NCI-H446 treated with DMSO at 0.1 percent for 48 hours (cell line): Measurements from ENCODE around the gene ZBTB7A.

Experiments
- DNase-seq: peaks from one replicate; lab custom pipeline; 2025; lab: John Stamatoyannopoulos, UW

ZBTB7A gene

DNA sequence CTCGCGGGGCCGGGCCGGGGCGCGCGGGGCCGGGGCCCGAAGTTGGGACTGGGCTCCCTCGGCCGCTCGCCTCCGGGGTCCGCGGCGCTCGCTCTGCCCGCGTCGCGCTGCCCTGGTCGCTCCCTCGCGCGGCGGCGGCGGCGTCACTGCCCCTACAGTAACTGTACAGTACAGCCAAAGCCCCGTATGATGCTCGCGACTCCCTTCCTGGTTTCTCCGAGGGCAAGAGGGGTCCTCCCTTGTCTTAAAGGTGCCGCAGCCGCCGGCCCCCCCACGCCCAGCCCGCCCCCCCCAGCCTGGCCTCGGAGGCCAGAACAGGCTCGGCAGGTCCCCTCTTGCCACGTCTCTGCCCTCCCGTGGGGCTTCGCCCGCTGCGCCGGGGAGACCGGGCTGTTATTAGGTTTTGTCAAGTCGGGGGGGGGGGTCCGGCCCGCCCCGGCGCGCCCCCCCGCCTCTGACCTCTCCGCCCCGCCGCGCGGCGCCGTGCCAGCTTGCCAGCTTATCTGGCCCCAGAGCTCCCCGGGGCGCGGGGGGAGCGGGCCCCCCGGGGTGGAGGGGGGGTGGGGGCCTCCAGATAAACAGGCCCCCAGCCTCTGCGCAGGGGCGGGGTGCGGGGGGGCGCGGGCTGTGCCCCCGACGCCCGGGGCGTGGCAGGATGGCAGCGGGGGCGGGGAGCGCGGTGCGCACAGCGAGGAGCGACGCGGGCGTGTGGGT is at the start of gene ZBTB7A:
Gene ZBTB7A (minus strand): TSS at position 218 of the 714 bp plus-strand sequence. CDS start 11,667 bp downstream, outside the sequence.
- DNase-seq: peak; percentile 15

DNA sequence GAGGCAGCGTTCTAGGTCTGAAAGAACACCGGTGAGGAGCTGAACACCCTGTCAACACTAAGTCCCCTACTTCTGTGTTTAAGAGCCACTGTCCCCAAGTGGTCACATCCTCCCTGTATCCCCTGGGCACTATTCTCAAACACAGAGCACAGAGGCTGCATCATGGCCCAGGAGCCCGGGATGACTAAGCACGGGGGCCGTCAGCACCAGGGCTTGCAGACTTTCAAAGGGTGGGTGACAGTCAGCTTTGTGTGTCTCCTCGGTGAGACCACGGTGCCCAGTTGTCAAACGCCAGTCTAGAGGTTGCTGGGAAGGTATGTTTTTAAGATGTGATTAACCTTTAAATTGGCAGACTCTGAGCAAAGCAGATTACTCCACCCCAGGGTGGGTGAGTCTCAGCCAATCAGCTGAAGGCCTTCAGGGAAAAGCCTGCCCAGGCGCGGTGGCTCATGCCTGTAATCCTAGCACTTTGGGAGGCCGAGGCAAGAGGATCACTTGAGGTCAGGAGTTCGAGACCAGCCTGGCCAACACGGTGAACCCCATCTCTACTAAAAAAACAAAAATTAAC is 49.2 kb upstream of the ZBTB7A start:
- no peak for DNase-seq

DNA sequence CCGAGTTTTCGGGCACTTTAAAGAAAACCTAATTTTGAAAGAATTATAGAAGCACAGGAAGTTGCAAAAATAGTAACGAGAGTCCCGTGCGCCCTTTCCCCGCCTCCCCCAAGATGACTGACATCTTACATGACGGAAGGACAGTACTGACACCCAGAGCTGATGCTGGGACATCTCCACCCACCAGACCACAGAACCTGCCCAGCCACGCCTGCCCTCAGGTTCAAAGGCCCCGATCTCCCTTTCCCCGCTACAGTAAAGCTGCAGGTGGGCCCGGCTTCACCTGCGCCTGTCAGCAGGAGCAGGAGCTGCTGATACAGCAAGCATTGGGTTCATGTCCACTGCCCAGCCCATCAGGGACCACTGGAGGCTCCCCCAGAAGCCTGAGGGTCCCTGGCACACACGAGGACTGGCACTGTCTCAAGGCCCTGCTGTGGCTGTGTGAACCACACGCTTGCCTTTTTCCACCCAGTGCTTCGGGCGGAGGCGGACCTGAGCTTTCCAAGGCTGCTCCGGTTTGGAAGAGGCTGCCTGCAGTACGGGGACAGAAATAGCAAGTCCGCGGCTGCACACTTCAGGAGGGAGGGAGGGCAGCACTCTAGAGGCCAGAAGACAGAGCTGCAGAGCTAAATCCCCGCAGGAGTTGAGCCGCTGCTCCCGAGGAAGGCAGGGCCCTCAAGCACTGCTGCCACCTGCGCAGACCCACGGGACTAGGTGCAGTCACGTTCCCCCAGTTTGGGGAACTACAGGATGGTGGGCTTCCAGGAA is 48.5 kb upstream of the ZBTB7A start:
- no peak for DNase-seq

DNA sequence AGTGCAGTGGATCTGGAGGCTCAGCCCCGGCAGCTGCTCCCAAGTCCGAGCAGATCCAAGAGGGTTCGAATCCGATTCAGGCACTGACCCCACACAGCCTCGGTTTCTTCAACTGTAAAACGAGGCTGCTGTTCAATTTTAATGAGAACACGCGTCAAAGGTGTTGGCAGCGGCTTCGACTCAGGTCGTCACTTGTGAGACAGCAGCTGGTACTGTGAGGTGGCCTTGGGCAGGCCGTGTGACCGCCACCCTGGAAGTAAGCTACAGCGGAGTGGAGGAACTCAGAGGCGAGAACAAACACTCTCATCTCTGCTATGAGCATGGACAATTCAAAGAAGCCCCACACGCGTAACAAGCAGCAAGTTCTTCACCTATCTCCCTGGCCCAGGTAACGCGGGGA is 47.5 kb upstream of the ZBTB7A start:
- DNase-seq: no peak

DNA sequence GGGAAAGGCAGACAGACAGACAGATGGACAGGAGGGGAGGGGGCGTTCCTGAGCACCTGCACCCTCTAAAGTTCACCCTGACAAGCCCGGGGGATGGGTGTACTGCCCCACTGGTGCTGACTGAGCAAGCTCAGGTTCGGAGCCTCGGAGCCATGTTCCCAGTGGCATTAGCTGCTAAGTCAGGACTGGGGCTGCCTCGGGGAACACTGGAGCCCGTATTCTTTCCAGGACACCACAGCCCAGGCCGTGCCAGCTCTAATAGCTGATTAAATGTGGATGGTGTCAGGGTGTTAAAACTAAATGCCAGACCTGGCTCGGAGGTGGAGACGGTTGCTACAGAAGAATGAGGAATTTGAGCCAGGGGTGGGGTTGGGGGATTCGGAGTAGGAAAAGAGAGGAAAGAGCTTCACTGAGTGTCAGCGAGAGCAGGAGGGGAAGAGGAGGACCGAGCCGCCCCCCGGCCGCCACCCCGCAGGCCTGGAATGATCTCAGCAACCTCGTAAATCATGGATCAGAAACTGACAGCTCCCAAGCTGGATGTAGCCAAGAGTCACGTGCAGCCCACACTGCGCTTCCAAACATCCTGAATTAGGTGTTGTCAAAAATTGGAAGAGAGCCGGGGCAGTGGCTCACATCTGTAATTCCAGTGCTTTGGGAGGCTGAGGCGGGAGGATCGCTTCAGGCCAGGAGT is 46.8 kb upstream of the ZBTB7A start:
- DNase-seq: no peak

DNA sequence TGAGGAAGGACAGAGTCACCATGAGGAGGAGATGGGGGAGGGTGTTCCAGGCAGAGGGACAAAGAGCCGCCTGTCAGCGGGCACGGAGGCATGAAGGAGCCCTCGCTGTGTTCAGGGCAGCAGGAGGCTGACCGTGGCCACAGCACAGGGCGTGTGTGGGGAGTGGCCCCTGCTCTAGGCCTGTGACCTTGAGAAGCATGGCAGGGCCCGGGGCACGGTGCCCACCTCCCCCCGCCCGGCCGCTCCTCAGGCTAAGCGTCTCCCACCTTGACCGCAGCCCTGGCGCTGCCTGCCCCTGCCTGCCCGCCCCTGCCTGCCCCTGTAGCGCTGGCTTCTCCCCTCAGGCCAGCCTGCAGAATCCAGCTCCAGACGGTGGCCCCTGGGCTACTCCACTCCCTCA is 45.7 kb upstream of the ZBTB7A start:
- no peak for DNase-seq

DNA sequence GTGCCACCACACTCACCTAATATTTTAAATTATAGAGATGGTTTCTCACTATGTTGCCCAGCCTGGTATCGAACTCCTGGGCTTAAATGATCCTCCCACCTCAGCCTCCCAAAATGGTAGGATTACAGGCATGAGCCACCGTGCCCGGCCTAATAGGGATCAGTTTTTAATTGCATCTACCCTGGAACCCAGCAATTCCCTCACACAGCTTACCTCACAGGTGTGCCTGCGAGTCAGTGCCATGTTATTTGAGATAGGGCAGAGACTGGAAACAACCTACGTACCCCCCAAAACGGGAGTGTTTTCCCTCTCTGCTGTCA is 42.9 kb upstream of the ZBTB7A start:
- no peak for DNase-seq

DNA sequence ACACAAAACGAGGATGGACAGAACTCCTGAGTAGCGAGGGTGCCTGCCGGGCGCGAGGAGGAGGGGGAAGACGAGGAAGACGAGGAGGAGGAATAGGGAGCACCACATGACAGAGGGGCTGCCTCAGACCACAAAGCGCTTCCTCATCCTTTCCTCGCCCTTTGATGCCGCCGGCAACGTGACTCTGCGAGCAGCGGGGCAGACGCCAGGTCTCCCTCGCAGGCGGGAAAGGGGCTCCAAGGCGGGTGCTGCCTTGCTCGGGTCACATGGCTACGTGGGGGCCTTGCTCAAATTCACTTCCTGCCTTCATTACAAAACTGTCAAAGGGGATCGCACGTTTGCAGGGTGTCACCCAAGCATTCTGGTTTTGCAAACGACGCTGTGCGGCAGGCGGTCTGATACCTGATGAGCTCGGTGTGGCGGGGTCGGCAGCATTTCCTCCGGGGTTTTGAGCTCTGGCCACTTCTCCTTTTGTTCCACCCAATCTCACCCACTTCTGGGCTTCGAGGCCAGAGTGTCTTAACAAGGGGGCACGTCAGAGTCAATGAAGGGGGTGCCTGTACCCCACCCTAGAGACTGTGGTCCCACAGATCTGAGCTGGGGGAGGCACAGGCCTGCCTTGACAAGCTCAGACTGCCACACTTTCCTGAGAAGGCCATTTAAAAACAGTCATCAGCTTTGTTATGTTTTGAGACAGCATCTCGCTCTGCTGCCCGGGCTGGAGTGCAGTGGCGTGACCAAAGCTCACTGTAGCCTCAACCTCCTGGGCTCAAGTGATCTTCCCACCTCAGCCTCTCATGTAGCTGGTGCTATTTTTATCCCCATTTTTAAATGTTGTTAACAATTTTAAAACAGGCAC is 42.3 kb upstream of the ZBTB7A start:
- no peak for DNase-seq

DNA sequence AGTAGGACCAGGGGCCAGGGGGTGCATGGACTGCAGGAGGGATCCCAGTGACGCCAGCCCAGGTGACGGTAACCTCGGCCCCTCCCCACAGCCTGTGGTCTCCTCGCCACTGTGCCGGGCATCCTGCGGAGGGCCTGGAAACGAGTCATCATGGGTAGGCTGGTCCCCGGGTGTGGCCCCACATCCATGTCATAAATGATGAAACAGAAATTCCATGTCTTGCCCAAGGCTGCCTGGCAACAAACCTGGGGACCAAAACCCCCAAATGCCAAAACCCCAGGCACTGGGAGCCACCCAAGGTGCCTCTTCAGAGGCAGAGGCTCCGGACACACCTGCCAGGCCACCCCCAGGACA is 36.4 kb upstream of the ZBTB7A start:
- no peak for DNase-seq

DNA sequence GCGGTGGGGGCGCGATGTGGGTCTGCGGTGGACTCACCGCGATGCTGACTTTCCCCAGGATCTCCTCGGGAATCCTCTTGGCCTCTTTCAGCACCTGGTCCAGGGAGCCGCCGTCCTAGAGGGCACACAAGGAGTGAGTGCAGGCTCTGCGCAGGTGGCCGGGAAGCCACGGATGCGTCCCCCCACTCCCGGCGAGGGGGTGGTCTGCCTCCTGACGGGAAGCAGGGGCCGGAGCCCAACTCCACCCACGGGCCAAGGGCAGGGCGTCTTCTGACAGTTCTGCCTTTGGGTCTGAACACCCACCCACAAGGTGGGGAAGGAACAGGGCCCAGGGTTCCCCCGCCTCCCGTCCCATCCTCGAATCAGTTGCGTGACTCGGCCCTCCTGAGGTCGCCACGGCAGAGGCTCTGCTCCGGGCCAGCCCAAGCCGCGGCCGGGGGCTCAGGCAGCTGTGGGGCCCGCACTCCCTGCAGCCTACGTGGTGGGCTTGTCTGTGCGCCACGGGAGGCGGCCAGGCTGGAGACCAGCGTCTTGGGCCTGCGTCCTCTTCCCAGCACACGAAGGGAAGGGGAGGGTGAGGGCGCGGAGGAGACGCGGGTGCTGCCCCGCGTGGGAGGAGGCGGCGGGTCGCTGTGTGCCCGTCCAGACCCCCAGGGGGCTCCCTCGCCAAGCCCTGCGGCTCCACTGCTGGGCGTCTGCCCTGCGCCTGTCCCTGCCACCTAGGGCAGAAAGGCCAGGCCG is 35.8 kb upstream of the ZBTB7A start:
- DNase-seq: no peak

DNA sequence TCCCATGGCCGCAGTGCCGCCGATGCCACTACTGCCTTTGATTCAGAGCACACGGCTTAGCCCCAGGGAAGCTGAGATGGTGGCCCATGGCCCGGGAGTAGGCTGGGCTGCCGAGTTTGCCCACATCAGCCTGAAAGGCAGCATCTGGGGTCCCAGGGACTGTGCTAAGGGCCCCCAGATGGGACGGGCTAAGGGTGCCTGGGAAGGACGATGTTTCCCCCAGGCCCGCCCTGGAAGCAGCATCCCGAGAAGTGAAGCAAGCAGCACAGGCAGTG is 34.7 kb upstream of the ZBTB7A start:
- no peak for DNase-seq

DNA sequence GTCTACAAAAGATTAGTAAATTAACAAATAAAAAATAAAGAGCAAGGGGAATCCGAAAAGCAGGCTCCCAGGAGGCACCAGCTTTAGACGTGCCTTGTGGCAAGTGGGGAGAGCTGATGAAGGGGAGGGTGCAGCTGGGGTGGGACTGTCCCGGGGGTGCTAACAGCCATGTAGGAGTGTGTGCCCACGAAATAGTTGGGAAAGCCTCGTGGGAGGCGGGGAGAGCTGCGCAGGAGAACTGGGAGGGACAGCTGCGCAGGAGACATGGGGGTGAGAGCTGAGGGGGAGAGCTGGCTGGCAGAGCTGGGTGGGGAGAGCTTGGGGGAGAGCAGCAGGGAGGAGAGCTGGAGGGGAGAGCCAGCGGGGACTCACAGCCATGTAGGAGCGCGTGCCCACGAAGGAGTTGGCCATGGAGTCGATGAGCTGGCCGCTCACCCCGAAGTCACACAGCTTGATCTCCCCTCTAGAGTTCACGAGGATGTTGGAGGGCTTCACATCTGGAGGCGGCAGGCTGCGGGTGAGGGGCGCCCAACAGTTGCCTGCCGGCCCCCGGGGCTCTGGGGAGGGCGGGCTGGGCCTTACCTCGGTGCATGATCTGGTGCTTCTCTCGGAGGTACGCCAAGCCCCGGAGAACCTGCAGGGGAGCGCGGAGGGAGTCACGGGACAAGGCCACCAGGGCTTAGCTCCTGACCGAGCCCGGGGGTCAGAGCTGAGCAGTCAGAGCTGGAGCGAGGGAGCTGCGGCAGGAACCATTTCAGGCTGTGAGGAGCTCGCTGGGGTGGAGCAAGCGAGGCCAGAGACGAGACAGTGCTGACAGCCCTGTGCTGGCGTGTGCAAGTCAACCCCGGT is 34.2 kb upstream of the ZBTB7A start:
- no peak for DNase-seq

DNA sequence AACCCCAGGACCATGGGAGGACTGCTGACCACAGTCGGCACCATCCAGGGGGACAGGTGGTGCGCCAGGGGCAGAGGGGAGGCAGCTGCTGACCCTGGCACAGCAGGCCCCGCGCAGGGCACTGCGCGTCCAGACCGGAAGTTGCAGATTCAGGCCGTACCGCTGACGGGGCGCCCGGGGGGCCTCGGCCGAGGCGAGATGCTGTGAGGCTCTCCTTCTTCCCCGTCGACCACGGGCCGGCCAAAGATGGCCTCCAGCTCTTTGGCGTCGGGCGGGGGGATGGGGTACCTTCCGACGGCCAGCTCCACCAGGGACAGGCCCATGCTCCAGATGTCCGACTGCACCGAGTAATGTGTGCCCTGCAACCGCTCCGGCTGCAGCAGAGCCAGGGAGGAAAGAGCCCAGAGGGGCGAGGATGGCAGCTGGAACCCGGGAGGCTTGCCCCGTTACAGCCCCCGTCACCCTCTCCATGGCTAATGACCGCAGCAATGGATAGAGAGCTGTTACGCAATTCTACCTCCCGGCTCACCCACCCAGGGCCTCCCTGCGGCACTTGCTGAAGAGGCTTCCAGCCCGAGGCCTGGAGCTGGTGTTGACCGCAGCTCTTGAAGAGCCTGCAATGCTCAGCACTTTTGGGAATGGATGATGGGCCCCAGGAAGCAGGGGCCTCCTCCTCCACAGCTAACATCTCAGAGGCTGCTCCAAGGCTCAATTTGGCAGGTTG is 32.5 kb upstream of the ZBTB7A start:
- no peak for DNase-seq

DNA sequence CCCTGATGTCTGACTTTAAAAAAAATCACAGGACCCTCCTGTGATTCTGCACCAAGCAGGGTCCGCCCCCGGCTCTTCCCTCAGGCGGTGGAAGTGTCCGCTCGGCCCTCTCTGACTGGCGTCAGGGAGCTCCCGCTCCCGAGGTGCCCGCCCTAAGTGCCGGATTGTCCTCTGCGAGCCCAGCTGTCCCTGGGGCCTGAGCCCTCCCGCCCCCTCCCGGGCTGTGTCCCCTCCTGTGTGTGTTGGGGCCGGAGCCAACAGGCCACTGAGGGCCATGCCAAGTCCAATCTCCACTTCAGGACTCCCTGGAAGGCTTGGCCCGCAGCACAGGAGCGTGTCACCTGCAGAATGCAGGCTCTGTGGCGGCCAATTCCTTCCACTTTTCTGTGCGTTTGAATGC is 31.8 kb upstream of the ZBTB7A start:
- DNase-seq: no peak

DNA sequence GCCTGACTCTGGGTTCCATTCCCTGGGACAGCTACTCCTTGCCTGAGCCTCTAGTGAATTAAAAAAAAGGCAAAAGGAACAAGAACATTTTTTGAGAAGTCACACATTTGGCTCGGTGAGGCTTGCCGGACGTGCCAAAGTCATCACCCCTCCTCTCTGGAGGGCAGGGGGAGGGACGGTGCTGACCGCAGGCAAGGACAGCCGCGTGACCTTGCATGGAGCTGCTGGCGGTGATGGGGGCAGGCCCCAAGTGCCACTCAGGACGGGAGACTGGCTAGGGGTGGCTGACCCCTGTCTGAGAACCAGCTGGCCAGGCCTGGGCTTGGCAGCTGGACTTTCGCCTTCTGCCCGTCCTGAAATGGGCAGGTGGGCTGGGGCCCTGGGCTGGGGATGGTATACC is 30.8 kb upstream of the ZBTB7A start:
- DNase-seq: no peak

DNA sequence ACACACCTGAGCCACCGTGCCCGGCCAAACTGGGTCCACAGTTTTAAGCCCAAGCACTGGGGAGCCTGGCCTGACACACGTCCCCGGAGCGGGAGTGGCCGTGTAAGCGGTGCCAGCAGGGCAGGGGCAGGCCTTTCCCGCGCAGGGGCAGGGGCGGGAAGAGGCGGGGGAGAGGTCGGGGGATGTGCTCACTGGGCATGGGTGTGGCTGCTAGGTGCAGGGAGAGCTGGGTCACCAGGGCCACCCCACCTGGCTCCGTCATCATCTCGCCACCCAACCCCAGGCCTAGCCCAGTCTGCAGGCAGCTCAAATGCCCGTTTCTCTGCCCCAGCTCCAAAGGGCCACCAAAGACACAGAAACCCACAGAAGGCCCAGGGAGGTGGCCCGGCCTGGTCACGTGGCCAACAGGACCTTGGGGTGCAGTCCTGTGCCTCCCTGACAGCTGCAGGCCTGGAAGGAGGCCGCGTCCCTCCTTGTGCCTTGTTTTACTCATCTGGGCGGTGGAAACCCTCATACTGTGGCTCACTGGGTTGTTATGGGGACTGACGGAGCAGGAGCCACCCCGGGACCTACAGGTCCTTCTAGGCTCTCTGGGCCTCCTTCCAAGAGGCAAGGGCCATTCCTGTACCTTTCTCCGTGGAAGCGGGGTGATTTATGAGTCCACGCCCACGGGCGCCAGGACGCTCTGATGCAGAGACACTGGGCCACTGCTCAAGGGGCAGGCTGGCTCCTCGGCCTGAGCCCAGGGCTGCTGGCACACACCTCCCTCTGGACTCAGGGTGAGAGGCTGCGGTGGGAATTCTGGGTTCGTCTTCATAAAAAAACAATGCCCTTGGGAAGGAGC is 29.6 kb upstream of the ZBTB7A start:
- DNase-seq: no peak

DNA sequence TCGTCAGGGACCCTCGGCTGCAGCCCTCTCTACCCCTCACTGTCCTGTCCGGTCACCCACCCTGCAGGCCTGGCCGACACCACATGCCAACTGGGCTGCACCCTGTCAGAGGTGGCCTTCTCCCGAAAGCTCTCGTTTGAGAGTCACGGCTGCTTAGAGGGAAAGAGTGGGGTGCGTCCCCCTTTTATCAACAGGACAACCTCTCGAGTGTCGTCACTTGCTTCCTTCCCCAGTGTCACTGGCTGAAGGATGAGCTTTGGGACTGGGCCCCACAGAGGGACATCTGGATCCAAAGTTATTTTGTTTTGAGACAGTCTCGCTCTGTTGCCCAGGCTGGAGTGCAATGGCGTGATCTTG is 28.8 kb upstream of the ZBTB7A start:
- no peak for DNase-seq

DNA sequence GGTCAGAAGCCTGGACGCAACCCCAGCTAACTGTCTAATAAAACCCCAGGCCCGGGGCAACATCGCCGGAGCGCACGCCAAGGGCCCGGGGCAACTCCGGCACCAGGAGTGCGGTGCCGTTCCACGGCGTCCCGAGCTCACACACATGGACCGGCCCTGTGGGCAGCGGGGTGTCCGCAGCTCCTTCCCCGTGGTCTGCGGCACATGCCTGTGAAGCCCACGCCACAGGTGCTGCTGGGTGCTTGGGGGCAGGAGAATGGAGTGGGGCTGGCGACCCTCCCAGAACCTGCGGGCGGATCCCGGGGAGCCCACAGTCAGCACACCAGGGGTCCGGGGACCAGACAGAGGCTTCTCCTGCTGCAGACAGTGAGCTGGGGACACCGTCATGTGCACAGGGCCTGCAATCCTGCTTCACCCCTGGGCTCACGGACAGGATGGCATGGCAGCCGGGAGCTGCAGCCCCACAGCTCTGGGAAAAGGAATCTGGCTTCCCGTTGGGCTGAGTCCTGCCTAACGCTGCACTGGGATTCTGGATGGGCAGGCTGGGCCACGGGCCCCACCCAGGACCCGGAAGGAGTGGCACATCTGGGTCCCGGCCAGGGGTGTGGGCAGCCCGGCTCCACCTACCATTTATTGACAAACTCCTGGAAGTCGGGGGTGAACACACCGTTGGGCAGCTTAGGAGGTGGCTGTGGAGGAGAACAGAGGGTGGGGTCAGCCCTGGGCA is 28.2 kb upstream of the ZBTB7A start:
- no peak for DNase-seq
